NCI-H2227 (cell line): ENCODE results near the gene BTF3.

Source experiments
- DNase-seq: peaks from one replicate; lab custom pipeline; 2025; ENCODE audit not compliant: unreplicated experiment; lab: John Stamatoyannopoulos, UW

Gene BTF3

GRCh38 chr5:73522989-73523388, 24.7 kb downstream of the BTF3 start:
- no peak for DNase-seq

GRCh38 chr5:73523861-73524260, 25.6 kb downstream of the BTF3 start:
- no peak for DNase-seq

DNA sequence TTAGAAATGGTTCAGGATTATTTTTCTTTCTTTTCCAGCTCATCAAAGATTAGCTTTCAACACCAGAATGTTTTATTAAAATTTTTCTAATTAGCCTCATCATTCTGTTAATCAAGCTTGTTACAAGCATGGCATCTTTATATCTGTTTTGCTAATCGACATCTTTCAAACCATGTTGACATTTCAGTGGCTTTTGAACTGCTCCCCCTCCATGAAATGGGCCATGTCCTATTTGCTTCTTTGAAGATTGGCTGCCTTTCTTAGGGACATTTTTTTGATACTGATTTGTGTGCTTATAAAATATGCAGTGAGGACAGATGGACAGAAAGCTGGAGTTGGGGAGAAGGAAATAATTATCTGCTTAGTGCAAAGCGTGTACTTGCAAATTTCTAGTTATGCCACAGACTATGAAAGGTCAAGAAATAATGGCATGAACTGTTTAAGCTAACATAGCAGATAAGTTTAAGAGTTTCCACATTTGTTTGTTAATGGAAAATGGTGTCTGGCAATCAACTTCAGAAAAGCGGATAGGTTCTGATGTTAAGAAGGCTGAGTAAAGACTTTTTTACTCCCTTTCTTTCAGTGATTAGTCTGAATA, 27.5 kb downstream of the BTF3 start:
- DNase-seq = no peak

GRCh38 chr5:73528248-73528647, 30.0 kb downstream of the BTF3 start:
- DNase-seq = no peak

DNA sequence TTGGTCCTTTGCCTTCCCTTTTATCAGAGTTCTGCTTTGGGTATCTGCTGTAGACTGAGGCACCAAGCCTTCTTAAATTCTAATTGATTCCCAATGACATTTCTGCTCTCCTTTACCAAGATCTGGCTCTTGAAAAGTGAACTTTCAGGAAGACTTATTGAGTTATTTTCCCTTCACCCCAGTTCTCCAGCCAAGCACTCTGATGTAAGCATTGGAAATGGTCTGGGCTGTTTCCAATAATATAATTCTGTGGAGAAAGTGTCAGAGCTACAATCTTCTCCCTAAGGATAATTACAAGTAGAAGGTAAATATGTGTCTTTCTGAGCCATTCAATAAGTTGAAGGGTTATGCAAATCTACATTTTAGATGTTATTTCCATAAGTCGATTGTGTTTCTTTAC, 30.8 kb downstream of the BTF3 start:
- no peak for DNase-seq

DNA sequence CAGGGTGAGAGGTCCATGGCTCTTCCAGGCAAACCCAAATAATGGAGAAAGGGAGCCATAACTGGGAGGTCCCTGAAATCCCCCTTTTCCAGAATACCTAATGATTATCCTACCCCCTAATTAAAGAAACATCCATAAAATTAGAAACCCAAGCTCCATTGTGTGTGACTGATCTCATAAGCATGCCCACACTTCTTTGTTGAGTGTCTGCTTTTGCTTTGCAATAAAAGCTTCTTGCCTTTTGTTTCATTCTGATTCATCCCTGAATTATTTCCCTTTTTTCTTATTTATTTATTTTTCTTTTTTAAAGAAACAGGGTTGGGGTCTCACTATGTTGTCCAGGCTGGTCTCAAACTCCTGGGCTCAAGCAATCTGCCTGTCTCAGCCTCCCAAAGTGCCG, 33.1 kb downstream of the BTF3 start:
- no peak for DNase-seq

DNA sequence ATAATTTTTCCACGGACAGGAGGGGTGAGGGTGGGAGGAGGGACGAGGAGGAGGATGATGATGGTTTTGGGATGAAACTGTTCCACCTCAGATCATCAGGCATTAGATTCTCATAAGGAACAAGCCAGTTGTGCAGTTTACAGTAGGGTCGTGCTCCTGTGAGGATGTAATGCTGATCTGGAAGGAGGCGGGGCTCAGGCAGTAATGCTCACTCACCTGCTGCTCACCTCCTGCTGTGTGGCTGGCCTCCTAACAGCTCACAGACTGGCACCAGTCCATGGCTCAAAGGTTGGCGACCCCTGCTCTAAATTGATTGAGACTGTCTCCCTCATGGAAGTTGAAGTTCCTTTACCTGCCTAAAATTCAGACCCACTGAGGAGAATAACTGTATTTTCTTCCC, 34.0 kb downstream of the BTF3 start:
- no peak for DNase-seq

DNA sequence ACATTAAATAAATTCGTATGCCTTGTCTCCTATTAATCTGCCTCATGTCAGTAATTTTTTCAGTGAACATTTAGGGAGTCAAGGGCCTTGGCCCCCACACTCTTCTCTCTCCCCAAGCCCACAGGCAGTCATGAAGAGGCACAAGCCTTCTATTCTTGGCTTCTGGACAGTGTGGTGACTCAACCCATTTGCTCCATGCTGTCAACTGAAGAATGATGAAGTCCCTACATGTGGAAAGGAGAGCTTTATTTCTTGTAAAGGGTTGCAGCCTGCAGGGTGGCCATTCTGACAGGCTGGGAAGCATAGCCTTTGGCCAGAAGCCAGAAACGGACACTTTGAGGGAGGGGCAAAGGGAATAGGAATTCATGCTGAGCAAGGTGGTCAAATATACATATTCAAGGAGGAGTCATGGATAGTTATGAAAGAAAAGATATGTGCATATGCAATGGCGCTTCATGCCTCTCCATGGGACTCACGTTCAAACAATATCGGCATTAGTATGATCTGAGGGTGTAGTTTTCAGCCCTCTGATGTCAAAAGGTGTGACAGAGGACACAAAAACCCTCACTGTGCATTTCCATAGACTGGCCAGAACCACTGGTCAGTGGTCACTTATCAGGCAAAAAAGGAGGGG, 35.9 kb downstream of the BTF3 start:
- DNase-seq = no peak

GRCh38 chr5:73534971-73535370, 36.7 kb downstream of the BTF3 start:
- DNase-seq = no peak

DNA sequence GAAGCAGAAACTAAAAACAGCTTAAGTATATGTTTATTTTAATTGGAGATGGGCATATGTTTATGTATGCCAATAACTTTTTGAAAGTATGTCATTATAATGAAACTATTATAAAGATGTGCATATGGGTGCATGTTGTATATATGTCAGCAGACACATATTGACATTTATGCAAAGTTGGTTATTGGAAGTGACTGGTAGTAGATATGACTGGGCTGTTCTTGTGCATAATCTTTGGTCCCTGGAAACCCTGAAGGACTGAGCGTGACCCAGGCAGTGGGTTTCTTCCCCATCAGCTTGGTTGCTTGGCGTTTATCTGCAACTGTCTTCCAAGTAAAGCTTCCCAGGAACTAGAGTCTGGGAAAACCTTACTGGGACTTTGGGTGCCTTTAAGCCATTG, 41.5 kb downstream of the BTF3 start:
- no peak for DNase-seq

- DNase-seq = no peak
These were observed 42.0 kb downstream of the BTF3 start for GRCh38 chr5:73540192-73540591.

- no peak for DNase-seq
These were observed 43.8 kb downstream of the BTF3 start for GRCh38 chr5:73542020-73542419.

GRCh38 chr5:73544429-73545402, 46.5 kb downstream of the BTF3 start:
- no peak for DNase-seq

DNA sequence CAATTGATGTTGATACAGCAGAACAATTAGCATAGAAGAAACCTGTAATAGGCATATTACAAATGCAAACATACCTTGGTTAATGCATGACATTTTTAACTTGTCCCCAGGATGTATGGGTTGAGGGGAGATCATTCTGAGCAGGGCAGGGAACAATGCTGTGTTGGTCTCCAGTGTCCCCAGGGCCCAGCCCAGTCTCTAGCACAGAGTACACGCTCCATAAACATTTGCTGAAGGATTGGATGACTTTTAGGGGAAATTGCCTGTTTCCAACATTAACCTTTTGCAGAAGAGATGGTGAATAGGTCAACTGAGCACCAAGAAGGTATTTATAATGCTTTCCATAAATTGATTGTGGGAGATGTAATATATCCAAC, 47.1 kb downstream of the BTF3 start:
- no peak for DNase-seq

GRCh38 chr5:73550016-73550415, 51.8 kb downstream of the BTF3 start:
- DNase-seq = no peak

- DNase-seq = no peak
These were observed 54.4 kb downstream of the BTF3 start for GRCh38 chr5:73552642-73553041.
